B cell (primary cell): ENCODE measurements around the gene VSTM2L. TPM values are rescaled to one million over a fixed set of nuclear protein-coding genes. Genes with fewer than 3 reads are reported as not detected.

Experiments used
- ATAC-seq: fragments of 200-7000 bp; cut with Tn5 transposase; one replicate; pipeline ENCODE4 v1.10.0; 2021; ENCODE audit warnings: low read depth, mild to moderate bottlenecking, moderate number of reproducible peaks, moderate library complexity
- CTCF ChIA-PET: fragments of 350-600 bp; sonication (Branson Sonifier 250); formaldehyde crosslinking; loops from one replicate; lab custom pipeline; 2021; ENCODE audit warnings: antibody characterized with exemption, inconsistent platforms; lab: Charles Lee
- POLR2A ChIA-PET: fragments of 350-600 bp; sonication (Branson Sonifier 250); formaldehyde crosslinking; loops from one replicate; lab custom pipeline; 2021; ENCODE audit warnings: antibody characterized with exemption; lab: Charles Lee
- DNase-seq: peaks from one replicate; pipeline ENCODE4 v3.0.0; 2013
- H2AFZ ChIP-seq: 2 replicates; pipeline ENCODE4 v1.6.1; 2012; ENCODE audit warnings: mild to moderate bottlenecking, low read depth, low read length; ENCODE audit not compliant: insufficient read depth, poor library complexity, severe bottlenecking
- H3K27ac ChIP-seq, 2 donors: 1 replicate in 1 of 2; 2 replicates in 1 of 2; pipeline ENCODE4 v1.5.1; 2012 to 2013; ENCODE audit warnings: low read length in 2 of 2, mild to moderate bottlenecking in 2 of 2, moderate library complexity in 1 of 2
- H3K27me3 ChIP-seq, 4 experiments: fragments of 200-600 bp in 1 of 4; sonication (generic) in 1 of 4; replicated peaks in 1 of 4; 1 replicate in 2 of 4; 2 replicates in 2 of 4; pipeline versions ENCODE4 v1.6.1 to v1.7.0; 2013 to 2016; ENCODE audit warnings: low read length in 3 of 4, mild to moderate bottlenecking in 2 of 4, mixed read lengths in 1 of 4, moderate library complexity in 1 of 4; ENCODE audit not compliant: insufficient read depth in 4 of 4, control insufficient read depth in 3 of 4; ENCODE audit errors: control extremely low read depth in 1 of 4
- H3K36me3 ChIP-seq, 2 experiments: replicated peaks in 1 of 2; 1 replicate in 1 of 2; 2 replicates in 1 of 2; pipeline versions ENCODE4 v1.6.1 to v1.7.1; 2013; ENCODE audit warnings: low read length in 1 of 2; ENCODE audit not compliant: insufficient read depth in 2 of 2, control insufficient read depth in 1 of 2; ENCODE audit errors: control extremely low read depth in 1 of 2, extremely low read depth in 1 of 2
- H3K4me1 ChIP-seq, 2 donors: fragments of 200-600 bp in 1 of 2; sonication (generic) in 1 of 2; 1 replicate in 1 of 2; 2 replicates in 1 of 2; pipeline versions ENCODE4 v1.5.1 to v1.6.1; 2013 to 2017; ENCODE audit warnings: low read length in 2 of 2; ENCODE audit not compliant: control insufficient read depth in 2 of 2, insufficient read depth in 2 of 2
- H3K4me2 ChIP-seq: replicated peaks from 2 replicates; pipeline ENCODE3; 2012; ENCODE audit warnings: mild to moderate bottlenecking, low read depth, low read length; ENCODE audit not compliant: poor library complexity, severe bottlenecking
- H3K4me3 ChIP-seq, 5 experiments: fragments of 200-600 bp in 1 of 5; sonication (generic) in 1 of 5; 1 replicate in 3 of 5; 2 replicates in 2 of 5; pipeline versions ENCODE4 v1.5.1 to v1.7.0; 2011 to 2016; ENCODE audit warnings: low read length in 4 of 5, mild to moderate bottlenecking in 4 of 5, low read depth in 2 of 5, control low read depth in 1 of 5, moderate library complexity in 1 of 5; ENCODE audit not compliant: insufficient read depth in 1 of 5; ENCODE audit errors: control extremely low read depth in 1 of 5, extremely low read depth in 1 of 5
- H3K79me2 ChIP-seq: fragments of 200-600 bp; sonication (generic); one replicate; pipeline ENCODE4 v1.6.0; 2016; ENCODE audit warnings: low read length; ENCODE audit not compliant: control insufficient read depth, insufficient read depth
- H3K9ac ChIP-seq: fragments of 200-600 bp; sonication (generic); 2 replicates; pipeline ENCODE4 v1.6.1; 2017; ENCODE audit warnings: mild to moderate bottlenecking, low read length, moderate library complexity
- H3K9me3 ChIP-seq, 3 donors: one replicate each; pipeline versions ENCODE4 v1.6.1 to v1.7.1; 2013; ENCODE audit warnings: low read length in 2 of 3; ENCODE audit not compliant: control insufficient read depth in 2 of 3, insufficient read depth in 1 of 3; ENCODE audit errors: control extremely low read depth in 1 of 3
- H4K20me1 ChIP-seq: 2 replicates; pipeline ENCODE4 v1.6.0; 2012; ENCODE audit warnings: mild to moderate bottlenecking, low read length; ENCODE audit not compliant: insufficient read depth, control insufficient read depth, poor library complexity, severe bottlenecking
- H3K27ac Mint-ChIP-seq: one replicate; pipeline ENCODE4 v1.8.0; 2021; ENCODE audit warnings: mixed read lengths
- H3K27me3 Mint-ChIP-seq: one replicate; pipeline ENCODE4 v1.8.0; 2021; ENCODE audit warnings: mixed read lengths
- H3K4me1 Mint-ChIP-seq: one replicate; pipeline ENCODE4 v1.8.0; 2021; ENCODE audit warnings: mixed read lengths
- H3K4me3 Mint-ChIP-seq: one replicate; pipeline ENCODE4 v1.8.0; 2021; ENCODE audit warnings: mixed read lengths
- H3K9me3 Mint-ChIP-seq: one replicate; pipeline ENCODE4 v1.8.0; 2022; ENCODE audit warnings: mixed read lengths; ENCODE audit not compliant: insufficient read depth
- CTCF ChIP-seq: fragments of 200-600 bp; IDR thresholded peaks from one replicate; pipeline ENCODE4 v1.8.0; 2022; ENCODE audit warnings: antibody characterized with exemption, mild to moderate bottlenecking
- EZH2 ChIP-seq: IDR thresholded peaks from 2 replicates; pipeline ENCODE4 v1.6.1; 2012; ENCODE audit warnings: borderline replicate concordance, low read depth, mild to moderate bottlenecking, moderate library complexity, low read length; ENCODE audit not compliant: insufficient read depth, poor library complexity, severe bottlenecking
- WGBS: methylation state at CpG from one replicate; pipeline ENCODE4 v1.1.5; 2013; ENCODE audit warnings: missing lambda C conversion rate; ENCODE audit not compliant: insufficient coverage; 5-methylcytosine and 5-hydroxymethylcytosine counted together
- intact Hi-C: fragments of 100-400 bp; cut with micrococcal nuclease; formaldehyde crosslinking; loops from one replicate; pipeline ENCODE4 v1.10.0; 2022
- polyA plus RNA-seq: library from polyadenylated mRNA; depleted of rRNA; stranded (reverse); fragments of >200 nt; gene quantifications from 2 replicates; pipeline ENCODE4 v1.2.3, GENCODE V29; 2012
- total RNA-seq, 2 donors: library from RNA; stranded (reverse); fragments of 120-200 nt in 1 of 2; gene quantifications; 1 replicate in 1 of 2; 2 replicates in 1 of 2; pipeline versions ENCODE4 v1.2.3 to v1.2.4, GENCODE V29; 2013 to 2022

VSTM2L gene
- total and polyA plus RNA-seq, 2 donors (not counting 1 experiment from before 2014, with no cell fraction given): 0.25 TPM; not detected in 1

- Histone ChIP-seq H3K27me3 (peaks cover 0 to 9% (median 1%) of the 10 kb centered on the region in 4 experiments), H4K20me1 (no peaks in the 10 kb centered on the region), H3K27ac (no peak overlapping the region), H3K4me3 (no peak overlapping the region), H3K4me1 (no peaks in the 10 kb centered on the region), H3K9ac (no peak overlapping the region), H3K4me2 (no peak overlapping the region), H3K36me3 (no peaks in the 10 kb centered on the region), H2AFZ (no peak overlapping the region), H3K9me3 (no peaks in the 10 kb centered on the region), H3K79me2 (no peaks in the 10 kb centered on the region)
- Mint-ChIP-seq H3K9me3 (no peaks in the 10 kb centered on the region), H3K27me3 (peaks cover 27% of the 10 kb centered on the region), H3K27ac (no peak overlapping the region), H3K4me3 (no peak overlapping the region), H3K4me1 (no peaks in the 10 kb centered on the region)
- DNase-seq (no peak), ATAC-seq (no peak)
- no peak for TF ChIP-seq CTCF
- no peak for TF ChIP-seq EZH2
- intact Hi-C loops: no loop called here
- POLR2A ChIA-PET: no interaction called here
- CTCF ChIA-PET: no interaction called here
- 70% methylated on average over 3 of the region's 4 CpGs for WGBS
These were observed 30.0 kb downstream of the VSTM2L start for GRCh38 chr20:37932919-37933318.

DNA sequence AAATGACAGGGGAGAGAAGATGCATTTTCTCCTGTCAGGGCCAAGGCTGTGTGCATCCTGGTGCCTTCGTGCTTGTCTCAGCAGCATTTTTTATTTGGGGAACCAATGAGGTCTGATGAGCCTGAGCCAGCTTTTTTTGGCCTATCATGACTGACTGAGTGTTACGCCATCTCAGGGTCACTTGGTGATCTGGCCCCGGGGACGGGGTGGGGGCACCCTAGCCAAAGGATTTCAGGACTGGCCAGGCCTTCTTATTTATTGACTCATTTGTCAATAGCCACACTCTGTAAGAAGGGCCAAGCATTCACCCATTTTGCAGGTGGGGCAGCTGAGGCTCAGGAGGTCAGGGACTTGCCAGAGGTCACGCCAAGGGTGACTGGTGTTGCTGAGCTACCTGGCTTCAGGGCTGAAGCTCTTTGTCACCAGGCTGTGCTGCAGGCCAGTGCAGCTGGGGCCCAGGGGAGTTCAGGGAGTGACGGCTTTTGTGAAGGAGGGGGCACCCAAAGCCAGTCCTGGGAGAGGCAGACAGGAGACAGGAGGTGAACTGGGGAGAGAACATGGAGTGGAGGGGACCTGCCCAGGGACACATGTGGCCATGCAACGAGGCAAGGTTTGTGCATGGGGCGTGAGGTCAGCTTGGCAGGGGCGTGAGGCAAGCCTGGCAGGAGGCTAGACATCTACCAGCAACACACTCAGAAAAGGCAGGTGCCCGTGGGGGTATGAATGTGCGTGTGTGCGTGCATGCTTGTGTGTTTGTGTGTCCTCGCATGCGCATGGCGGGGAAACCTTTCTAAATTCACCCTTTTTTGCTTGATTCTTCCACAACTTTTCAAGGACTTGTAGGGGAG, 31.1 kb downstream of the VSTM2L start:
- Histone ChIP-seq H2AFZ (no peak overlapping the region), H3K9ac (no peak overlapping the region), H4K20me1 (no peaks in the 10 kb centered on the region), H3K4me2 (no peak overlapping the region), H3K79me2 (no peaks in the 10 kb centered on the region), H3K27ac (no peak overlapping the region), H3K9me3 (no peaks in the 10 kb centered on the region), H3K36me3 (no peaks in the 10 kb centered on the region), H3K4me3 (no peak overlapping the region), H3K4me1 (no peaks in the 10 kb centered on the region), H3K27me3 (peaks cover 0 to 9% (median 1%) of the 10 kb centered on the region in 4 experiments)
- Mint-ChIP-seq H3K27me3 (peaks cover 25% of the 10 kb centered on the region), H3K4me1 (no peaks in the 10 kb centered on the region), H3K9me3 (no peaks in the 10 kb centered on the region), H3K27ac (no peak overlapping the region), H3K4me3 (no peak overlapping the region)
- WGBS: 86% methylated on average over 11 of the region's 15 CpGs
- no peak for DNase-seq
- ChIA-PET POLR2A (no interaction called here), CTCF (no interaction called here)
- no peak for ATAC-seq
- intact Hi-C loops: no loop called here
- no peak for TF ChIP-seq CTCF
- TF ChIP-seq EZH2: no peak
